HG03139 (cell line): ENCODE measurements around the gene CDC42BPB.

Source experiments
- ATAC-seq: cut with Tn5 transposase; IDR thresholded peaks from one replicate; pipeline ENCODE4 v1.9.1; 2021; ENCODE audit not compliant: unreplicated experiment

Gene CDC42BPB

DNA sequence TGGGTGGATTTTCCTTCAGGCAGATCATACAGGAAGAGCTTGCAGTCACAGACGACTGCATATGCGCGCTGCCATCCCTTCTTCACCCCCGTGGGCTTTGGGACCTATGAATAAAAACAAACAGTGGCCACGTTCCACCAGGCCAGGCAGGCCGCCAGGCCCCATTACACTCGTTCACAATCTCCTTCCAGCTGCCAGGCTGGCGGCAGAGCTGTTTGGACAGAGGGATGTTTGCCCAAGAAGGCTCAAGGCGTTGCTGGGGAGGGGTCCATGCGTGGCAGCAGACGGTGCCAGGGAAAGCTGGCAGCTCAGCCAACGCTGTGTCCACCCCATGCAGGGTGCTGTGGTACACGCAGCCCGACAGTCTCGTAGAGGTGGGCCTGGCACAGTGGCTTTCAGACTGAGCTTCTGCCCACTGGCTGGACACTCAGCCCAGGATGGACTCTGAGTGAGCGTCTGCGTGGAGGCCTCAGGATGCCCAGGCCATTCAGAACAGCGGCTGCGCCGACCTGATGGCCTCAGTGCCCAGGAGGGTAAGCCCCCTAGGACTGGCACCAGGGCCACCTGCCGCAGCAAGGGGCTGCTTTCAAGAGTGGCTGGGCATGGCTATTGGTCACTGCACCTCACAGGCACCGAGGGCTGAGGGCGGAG, 107.4 kb downstream of the CDC42BPB start:
- no peak for ATAC-seq

DNA sequence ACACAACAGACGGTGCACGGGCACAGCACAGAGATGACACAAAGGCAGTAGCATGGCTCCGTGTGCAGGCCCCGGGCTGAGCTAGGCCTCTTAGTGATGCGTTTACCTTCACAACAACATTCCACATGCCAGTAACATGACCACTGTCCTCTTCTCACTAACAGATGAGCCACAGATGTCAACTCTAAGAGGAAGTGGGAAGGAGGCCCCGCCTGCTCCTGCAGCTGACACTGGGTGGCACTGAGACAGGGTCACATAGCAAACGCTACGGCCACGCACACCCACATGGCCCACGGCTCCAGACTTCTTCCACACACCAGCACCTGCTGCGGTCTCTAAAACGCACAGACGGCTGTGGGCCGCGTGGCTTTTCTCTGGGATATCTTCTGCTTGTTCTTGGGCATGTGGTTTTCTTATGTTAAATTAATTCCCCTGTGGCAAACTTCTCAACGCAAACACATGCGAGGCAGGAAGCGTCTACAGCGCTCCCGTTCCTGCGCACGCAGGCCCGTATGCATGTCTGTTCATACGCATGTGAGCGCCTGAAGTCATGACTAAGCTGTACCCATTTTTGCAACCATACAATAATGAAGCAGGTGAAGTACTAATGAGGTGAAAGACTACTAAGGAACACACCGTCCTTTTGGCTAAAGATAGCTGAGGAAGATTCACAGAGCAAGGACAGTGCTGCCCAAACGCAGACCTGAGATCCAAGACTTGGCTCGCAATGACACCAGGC, 108.1 kb downstream of the CDC42BPB start:
- ATAC-seq = peak; percentile 66

DNA sequence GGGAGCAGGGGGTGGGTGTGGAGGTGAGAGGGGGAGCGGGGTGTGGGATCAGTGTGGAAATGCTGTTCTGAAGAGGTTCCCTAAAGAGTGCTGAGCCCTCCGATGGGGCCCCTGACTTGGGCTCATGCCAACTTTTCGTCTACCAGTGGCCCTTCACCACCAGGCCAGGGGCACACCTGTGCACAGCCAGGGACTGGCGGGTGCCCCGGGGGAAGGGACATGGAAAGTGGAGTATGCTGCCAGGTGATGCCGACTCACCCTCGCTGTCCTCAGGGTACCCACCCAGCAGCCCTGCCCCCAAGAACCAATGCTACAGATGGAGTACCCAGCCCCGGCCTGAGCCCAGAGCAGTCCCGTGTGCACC, 108.7 kb downstream of the CDC42BPB start:
- ATAC-seq = no peak

DNA sequence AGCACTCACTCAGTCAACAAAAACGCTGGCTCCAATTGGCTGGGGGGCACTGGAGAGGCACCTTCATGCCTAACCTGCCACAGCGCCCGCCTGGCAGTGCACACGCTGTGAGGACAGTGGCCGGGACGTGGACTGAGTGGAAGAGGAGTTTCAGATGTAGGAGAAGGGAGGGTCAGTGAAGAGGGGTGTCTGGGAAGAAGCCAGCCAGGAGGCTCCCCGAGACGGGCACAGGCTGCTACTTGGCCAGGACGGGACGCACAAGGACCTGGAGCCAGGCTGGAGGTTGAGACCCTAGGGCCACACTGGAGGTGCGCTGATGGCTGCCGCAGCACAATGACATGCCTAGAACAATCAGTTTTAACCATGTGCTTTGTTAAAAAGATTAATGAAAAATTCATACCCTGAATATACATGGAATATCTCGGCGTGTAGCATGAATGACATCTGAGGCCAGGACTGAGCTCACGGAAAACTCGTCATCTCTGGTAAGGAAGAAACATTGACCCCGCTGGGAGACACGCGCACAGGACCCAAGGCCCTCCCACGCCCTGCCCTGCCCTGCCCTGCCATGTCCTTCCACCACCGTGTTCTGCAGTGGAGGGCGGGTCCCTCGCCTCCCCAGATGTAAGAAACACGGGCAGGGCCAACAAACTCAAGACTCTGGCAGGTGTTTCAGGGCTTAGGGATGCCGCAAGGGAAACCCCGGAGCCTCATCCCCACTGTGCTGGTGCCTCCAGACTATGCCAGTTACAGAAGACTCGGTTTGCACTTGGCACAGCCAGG, 109.8 kb downstream of the CDC42BPB start:
- ATAC-seq = no peak

DNA sequence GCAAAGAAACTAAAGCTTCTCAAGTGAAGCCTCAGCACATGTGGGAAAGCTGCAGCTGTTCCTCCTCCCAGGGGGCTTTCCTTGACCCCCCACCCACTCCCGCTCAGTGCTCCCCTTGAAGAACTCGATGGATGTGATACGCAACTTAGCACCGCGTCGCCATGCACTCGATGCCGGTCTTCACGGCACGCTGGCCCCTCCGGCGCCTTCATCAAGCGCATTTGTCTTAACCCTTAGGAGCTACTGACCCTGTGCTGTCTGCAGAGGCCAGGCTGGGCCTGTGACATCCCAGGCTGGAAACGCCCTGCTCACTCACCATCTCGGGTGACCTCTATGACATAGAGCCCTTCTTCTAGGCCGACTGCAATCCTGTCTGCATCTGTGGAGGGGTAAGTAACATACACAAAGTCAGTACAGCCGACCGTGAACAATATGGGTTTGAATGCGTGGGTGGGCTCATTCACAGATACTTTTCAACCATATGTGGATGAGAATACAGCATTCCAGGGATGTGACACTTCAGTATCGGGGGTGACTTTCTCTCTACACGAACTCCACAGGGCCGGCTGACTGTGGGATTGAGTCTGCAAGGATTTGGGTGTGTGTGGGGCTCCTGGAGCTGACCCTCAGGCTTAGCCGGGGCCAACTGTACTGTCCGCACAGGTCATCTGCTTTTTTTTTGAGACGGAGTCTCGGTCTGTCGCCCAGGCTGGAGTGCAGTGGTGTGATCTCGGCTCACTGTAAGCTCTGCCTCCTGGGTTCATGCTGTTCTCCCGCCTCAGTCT, 111.8 kb downstream of the CDC42BPB start:
- ATAC-seq = no peak

DNA sequence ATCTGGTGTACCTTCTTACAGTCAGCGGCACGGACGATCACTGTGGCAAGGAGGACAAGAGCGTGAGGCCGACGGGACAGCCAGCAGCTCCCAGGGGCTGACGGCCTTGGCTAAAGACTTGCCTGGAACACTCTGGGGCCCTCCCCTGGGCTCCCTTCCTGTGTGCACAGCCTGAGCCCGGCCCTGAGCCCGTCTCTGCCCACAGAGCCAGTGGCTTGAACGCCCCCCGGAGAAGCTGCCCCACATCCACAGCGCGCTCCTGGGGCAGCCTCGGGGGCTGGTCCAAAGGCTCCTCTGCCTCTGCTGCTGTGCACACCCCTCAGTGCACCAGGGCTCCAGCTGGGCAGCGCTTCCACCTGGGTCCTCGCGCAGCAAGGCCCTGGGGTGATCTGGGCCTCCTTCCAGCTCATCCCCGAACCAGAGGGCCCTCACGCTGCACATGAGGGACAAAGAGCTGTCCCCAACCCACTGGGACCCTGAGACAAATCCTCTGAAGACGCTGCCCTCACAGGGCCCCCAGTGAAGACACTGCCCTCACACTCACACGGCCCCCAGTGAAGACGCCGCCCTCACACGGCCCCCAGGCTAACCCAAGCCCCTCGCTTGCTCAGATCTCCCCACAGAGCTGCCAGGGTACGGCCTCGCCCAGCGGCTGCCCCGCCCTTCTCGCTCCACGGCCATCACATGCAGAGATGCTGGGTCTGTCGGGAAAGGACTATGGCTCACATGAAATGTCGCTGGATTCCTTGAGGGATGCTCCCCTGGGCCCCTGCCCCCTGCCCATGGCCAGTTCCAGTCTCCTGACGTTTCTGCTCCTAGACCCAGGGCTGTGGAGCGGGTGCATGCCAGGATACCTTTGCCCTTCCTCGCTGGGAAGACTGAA, 112.7 kb downstream of the CDC42BPB start:
- no peak for ATAC-seq

DNA sequence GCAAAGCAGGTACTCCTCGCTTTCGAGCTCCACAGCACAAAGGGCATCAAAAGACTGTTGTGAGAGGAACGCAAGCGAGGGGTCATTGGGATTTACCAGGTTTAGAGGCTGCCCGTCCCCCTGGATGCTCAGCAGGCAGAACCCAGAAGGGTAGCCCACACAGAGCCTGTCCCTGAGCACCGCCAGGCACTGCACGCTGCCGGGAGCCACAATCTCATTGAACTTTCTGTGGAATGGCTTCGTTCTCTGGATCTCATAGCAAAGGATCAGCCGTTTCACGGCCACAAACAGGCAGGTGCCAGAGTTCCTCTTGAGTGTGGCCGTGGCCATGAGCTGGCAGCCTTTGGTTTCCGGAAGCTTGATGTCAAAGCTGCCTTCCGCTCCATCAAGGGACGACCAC, 113.4 kb downstream of the CDC42BPB start:
- no peak for ATAC-seq

DNA sequence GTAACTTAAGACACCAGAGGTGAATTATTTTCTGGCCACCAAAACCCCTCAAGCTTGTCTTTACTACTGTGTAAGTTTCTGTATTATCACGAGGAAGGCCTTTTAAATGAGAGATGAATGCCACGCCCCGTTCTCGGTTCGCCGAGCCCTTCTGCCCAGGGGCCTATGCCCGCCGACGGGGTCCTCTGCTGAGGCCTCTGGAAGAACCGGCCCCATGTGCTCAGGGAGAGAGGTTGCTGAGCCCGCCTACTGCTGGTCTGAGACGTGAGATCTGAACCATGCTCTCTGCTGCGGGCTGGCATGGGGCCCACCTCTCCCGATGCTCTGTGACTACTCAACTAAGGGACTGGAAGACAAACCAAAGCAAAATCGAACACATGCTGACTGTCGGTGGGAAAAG, 113.9 kb downstream of the CDC42BPB start:
- no peak for ATAC-seq

DNA sequence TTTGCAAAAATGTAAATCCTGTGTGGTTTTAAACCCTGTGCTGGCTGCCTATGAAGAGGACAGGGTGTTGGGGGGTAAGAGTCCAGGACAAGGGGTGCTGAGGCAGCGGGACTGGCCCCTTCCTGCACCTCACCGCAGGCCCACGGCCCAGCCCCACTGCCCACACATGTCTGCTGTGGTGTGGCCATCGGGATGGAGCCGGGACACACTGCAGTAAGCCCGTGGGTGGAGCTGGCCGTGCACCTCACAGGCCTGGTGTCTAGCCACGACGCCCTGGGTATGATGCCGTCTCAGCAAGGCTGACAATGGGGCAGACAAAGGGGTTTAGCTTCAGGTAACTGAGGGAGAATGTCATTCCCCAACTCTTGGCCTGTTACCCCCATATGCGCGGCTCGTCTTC, 115.3 kb downstream of the CDC42BPB start:
- ATAC-seq = no peak

DNA sequence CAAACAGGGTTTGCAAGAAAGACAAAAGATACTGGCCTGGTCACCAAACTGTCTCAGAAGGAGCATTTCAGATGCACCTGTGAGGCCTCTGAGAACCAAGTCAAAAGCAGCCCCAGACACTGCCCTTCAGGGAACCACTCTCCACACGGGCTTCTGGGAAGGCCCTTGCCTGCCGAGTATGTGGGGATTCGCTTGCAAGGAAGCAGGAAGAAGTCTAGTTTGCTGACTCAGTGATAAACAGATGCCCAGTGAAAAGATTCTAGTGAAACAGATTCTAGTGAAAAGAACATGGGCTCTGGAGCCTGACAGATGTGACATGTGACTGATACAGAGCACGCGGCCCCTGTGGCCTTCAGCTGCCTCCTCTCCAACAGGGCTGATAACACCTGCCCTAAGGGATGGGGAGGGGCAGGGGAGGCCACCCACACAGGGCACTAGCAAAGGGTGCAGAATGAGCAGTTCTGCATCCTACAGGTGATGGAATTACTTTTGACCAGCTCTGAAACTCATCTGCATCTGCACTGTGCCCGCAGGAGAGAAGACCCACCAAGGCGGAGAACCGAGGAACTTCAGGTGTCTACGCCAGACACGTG, 115.8 kb downstream of the CDC42BPB start:
- no peak for ATAC-seq

DNA sequence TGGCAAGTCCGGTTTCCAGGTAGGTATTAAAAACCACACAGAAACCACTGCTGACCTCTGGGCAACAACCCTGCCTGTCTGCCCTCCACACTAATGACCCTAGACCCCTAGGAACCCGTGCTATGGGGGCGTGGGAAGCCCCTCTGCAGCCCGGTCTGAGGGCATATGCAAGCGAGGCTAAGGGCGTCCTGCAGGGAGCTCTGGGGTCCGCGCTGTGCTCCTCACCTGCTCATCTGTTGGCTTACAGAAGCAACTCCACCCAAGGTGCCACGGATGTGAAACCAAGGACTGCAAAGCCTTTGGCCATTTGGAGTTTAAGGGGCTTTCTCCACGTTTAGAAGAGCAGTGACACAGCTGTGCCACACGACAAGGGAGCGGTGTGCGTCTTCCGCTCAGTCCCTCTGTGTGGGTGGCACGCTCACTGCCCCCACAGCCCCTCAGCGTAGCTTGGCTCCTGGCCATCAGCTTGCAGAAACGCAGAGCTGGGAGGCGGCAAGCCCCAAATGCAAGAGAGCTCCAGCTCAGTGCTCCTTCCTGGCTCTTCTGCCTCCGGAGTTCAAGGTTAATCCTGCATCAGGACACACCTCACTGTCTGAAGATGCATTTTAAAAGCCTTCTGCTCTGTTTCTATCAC, 116.5 kb downstream of the CDC42BPB start:
- ATAC-seq = no peak

DNA sequence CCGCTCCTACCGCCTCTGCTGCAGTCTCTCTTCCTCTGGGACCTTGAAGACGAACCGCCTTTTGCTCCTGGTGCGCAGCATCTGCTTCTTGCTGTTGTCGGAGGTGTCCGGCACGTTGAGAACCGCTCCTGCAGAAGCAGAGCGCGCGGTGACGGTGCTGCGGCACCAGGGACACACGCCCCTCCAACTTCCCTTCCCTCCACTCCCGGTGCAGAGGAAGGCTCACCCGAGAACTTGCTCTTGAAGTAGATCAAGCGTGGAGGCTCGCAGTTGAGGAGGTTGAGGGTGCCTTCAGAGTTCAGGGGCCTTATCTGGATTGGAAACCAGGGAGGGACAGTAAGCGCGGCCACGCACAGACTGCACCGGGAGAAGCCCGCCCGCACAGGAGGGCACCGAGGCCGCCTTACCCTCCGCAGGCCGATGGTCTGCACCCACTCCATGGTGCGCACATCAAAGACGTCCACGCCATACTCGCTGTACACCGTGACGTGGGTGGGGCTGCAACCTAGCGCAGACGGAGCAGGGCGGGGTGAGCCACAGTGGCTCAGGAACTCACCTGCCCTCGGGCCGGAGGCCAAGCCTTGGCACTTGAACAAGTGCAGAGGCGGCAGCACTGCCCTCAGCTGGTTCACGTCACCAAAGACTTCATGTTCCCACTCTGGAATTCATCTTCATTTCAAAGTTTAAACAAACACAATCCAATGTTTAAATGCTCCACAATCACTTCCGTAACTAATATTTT, 117.4 kb downstream of the CDC42BPB start:
- no peak for ATAC-seq

DNA sequence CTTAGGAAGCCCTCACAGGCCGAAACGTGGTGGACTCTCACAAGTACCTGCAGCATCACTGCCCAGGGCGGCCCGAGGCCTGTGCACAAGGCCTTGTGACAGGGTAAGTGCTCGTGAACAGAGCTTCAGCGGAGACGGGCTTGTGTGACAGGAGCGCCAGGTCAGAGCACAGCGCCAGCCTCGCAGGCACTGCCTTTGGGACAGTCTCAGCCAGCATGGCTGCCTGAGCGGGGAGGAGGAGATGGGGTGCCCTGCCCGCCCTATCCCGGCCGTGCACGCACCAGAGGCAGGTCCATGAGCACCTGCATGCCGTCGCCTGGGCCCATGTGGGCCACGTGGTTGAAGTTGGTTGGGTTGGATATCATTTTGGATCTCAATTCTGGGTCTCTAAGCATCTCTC, 118.0 kb downstream of the CDC42BPB start:
- ATAC-seq = no peak

DNA sequence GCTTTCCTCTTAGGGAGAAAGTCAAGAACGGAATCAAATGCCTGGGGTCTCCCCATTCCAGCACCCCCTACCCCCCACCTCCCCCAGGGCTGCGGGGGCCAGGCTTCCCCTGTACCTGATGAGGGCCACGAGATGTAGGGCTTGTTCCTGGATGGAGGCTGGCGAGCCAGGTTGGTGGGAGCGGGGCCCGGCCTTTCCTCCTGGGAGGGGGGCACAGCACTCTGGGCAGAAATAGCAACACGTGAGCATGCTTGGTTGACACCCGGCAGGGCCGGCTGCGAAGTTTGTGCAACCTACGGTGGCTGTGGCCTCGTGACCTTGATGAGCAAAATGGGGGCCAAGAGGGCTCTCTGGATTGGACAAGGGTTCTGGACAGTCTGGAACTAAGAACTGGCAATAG, 119.2 kb downstream of the CDC42BPB start:
- ATAC-seq = no peak

DNA sequence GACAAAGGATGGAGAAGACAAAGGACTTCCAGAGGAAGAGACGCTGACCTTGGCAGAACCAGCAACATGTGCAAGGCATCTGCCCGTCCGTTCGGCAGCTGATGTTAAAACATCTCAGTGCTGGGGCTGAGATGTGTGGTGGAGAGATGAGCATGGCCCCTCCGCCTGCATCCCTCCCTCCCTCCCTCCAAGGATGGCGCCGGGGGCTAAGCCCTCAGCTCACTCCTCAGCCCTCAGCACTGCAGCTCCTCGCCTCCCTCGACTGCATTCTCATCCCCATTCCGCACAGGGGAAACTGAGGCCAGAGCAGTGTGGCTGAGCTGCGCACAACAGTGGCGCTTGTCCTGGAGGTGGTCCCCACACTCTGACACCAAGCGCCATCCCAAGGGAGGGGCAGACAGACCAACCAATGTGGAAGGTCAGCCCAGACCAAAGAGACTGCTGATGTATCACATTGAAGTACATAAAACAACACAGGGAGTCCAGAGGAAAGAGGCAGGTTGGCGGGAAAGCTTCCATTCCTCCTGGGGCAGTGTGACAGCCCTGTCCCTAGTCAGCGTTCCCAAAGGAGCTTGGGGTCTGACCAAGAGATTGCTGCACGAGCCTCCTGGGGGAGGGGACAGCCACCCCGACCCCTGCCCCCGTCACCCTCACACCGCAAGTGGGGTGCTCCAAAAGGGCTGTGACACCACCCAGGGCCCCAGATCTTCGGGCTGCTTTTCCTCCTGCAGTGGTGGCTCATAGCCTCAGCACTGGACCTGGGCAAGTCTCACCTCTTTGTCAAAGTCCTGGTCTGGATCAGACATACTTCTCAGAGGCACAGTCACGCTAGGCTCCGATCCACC, 119.8 kb downstream of the CDC42BPB start:
- no peak for ATAC-seq

DNA sequence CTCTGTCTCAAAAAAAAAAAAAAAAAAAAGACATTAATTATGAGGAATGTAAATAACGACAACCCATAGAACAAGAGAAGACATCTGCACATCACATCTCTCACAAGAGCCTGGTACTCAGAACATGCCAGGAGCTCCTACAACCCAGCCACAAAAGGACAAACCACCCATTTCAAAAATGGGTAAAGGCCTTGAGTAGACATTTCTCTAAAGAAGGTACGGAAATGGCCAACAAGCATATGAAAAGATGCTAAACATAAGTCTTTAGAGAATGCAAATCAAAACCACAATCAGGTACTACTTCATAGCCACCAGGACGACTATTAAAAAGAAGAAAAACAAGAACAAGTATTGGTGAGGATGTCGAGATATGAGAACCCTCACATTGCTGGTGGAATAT, 121.6 kb downstream of the CDC42BPB start:
- ATAC-seq = no peak

DNA sequence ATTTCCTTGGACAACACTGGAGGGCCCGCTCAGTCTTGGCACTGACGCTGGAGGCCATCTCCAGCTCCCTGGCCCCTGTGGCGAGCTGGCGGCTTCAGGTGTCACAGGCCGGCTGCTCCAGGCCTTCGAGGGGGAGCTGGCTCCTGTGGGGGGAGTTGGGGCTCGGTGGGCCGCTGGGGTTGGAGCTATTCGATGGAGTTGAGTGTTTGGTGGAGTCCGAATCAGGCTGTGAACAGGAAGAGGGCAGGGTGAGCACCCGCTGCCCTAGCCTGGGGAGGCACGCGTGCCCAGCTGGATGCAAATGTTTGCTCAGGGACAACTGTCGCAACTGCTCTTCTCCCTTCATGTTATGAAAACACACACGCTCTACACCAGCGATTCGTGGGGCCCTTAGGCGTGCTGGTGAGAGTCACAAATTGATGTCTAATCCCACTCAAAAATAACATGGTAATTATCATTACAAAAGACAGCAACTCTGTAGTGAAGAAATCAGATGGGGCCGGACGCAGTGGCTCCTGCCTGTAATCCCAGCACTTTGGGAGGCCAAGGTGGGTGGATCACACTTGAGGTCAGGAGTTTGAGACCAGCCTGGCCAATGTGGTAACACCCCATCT, 123.6 kb downstream of the CDC42BPB start:
- no peak for ATAC-seq
